ENCODE measurements around the gene FAM24B.
"Not testable (repeated sequence)": the region's sequence is repeated elsewhere in the genome, so short reads cannot be mapped to it uniquely, and the experiment has no call there.

Gene FAM24B

DNA sequence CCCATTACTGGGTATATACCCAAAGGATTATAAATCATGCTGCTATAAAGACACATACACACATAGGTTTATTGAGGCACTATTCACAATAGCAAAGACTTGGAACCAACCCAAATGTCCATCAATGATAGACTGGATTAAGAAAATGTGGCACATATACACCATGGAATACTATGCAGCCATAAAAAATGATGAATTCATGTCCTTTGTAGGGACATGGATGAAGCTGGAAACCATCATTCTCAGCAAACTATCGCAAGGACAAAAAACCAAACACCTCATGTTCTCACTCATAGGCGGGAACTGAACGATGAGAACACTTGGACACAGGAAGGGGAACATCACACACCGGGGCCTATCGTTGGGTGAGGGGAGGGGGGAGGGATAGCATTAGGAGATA lies 21.3 kb downstream of the FAM24B start:
- DNase-seq, result not testable (repeated sequence)

DNA sequence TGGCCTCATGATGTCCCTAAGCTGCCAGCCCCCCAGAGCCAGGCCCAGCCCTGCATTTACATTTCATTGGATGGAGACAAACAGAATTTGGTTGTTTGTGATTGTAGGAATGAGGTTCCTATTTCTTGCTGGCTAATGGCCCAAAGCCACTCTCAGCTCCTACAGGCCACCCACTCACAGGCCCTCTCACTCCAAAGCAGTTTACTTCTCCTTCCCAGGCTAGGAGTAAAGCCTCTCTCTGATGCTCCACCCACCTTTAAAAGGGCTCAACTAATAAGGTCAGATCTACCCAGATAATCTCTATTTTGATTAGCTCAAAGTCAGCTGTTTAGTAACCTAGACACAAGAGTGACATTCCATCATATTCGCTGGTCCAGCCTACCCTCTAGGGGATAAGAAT lies 22.5 kb downstream of the FAM24B start:
- DNase-seq, result no peak

DNA sequence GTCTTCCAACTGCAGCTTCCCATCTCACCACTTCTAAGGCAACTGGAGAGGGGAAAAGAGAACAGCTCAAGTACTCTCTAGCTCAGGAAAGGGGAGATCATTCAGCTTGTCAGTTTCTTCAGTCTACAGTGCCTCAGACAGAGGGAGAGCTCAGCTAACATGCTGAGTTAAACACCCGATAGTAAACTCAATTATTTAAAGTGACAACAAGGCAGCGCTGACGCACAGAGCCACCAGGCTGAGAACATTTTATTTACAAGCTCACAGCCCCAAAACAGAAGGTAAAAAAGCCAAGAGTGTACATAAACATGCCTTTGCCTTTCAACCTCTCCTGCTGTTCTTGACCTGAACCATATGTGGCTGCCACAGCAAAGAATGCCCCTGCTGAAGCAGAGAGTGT lies 23.6 kb downstream of the FAM24B start:
- no peak for DNase-seq

DNA sequence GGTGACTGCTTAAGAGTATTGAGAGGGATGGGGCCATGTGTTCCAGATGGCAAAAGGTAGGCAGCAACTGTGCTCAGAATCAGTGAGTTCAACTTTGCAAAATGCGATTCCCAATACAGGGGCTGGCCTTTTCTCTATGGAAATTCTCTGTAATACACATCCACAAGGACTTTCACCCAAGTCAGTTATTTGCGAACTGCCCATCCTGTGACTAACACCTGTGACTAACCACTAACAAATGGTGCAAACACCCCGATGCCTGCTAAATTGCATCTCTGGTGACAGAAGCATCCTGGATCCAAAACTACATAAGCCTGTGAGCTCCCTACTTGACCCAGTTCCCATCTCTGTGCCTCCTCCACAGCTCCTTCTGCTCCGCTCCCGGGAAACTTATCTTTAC lies 24.7 kb downstream of the FAM24B start:
- DNase-seq, result no peak

DNA sequence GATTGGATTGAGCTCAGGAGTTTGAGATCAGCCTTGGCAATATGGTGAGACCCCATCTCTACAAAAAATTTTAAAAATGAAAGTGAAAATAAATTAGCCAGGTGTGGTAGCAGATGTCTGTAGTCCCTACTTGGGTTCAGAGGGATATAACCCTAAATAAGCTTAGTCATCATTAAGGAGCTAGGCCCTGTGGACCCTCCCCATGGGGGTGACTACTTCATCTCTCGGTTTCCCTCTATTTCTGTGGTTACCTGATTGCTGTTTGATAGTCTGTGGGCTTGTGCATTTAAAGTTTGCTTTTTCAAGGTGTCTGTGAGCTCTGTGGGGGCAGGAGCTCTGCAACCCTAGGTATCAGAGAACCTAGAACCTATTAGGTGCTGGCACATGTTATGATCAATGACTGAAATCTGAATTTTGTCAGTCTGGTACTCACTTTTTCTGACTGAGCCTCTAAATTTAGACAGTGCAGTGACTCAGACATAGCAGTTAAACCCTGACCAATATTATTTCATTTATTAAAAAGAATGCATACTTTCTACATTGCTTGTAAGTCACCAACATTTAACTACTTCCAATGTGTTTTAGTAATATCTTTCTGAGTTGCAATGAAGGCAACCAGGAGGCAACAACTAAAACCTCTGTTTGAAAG lies 25.6 kb downstream of the FAM24B start:
- DNase-seq, result no peak

DNA sequence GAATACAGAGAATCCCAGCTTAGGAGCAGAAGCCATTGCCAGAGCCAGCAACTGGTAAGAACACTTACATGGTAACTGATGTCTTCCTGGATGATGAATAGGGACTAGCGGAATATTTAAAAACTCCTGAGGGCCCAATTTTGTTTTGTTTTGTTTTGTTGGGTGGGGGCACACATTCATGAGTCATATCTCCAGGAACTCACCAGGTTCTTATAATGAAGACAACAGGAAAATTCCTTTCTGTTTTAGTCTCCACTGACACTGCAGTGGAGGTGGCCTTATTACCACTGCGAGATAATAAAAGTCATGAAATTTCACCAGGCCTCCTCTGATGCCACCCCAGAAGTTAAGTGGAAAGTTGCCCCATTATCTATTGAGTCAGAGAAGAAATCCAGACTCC lies 27.1 kb downstream of the FAM24B start:
- DNase-seq, result no peak

DNA sequence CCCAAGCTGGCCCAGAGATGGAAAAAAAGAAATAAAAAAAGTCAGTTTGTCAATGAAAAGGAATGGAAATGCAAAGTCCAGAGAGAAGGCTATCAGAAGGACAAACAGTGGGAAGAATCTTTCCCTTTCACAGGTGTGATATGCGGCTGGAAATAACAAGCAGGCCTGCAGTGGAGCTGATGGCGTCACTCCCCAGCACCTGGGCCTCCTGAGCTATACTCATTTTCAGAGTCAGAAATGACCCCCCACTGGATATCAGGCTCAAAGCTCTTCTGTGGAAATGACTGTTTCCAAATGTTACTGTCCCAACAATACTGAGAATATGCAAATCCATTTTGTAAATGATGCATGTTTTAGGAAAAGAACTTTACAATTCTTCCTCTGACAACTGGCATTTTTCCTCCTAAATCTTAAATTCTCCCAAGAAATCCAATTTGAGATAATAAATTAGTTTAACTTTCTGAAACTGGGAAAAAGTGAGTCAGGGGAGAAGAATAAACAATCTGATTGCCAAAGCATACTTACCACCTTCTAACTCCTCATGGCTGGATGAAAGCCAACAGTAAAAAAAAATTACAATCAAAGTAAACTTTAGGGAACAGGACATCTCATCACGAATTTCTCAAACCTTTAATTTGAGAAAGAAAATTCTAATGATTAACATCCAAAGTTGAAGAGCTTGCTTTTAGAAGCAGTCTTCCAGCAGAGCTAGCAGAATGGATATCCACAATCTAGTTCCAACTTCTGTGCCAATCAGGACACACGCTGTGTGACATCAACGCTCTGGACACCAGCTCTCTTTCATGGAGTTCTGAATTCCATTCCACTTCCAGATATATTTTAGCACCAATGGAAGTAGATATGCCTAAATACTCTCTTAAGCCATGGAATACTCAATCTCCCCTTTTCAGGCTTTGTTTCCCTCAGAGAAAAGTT lies 28.4 kb downstream of the FAM24B start:
- no peak for DNase-seq

DNA sequence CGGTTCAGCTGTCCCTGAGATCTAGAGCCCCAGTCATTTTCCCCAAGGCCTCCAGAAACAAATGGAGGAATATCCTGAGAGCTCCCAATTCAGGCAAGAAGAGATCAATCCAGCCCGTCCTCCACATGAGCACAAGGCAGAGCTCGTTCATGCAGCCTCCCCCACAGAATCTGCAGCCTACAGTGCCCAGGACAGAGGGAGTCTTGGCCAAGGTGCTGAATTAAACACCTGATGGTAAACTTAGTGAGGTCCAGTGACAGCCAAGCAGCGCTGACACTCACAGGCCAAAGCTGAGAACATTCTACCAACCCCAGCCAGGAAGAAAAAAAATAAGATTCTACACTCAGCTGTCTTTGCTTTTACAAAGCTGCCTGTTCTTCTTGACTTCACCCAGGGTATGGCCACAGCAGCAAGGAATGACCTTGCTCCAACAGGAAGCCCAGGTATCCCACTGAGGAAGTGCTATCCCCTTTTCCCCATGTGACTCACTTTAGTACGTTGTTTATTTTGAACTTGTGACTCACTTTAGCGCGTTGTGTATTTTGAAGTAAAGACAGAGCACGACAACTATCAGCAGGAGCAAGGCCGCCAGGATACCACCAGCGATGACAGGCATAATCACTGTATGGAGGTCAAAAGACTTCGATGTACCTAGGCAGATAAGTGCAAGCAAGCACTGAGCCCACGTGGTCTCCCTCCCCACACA lies 29.3 kb downstream of the FAM24B start:
- DNase-seq, result no peak

DNA sequence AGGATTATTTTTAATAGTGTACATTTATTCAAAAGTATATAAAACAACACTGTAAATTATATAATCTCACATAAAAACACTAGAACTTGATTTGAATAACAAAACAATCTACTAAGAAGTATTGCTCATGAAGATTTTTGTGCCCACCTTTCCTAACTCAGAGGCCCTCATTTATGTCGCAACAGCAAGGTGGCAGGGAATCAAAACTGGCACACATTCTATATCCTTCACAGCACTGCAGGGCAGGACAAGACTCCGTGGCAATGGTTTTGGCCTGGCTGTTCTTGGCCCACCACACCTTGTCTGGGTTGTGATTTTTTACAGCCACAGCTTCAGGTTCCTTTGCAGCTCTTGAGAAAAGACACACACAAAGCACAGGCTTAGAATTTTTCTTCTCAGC lies 30.3 kb downstream of the FAM24B start:
- DNase-seq, result no peak

DNA sequence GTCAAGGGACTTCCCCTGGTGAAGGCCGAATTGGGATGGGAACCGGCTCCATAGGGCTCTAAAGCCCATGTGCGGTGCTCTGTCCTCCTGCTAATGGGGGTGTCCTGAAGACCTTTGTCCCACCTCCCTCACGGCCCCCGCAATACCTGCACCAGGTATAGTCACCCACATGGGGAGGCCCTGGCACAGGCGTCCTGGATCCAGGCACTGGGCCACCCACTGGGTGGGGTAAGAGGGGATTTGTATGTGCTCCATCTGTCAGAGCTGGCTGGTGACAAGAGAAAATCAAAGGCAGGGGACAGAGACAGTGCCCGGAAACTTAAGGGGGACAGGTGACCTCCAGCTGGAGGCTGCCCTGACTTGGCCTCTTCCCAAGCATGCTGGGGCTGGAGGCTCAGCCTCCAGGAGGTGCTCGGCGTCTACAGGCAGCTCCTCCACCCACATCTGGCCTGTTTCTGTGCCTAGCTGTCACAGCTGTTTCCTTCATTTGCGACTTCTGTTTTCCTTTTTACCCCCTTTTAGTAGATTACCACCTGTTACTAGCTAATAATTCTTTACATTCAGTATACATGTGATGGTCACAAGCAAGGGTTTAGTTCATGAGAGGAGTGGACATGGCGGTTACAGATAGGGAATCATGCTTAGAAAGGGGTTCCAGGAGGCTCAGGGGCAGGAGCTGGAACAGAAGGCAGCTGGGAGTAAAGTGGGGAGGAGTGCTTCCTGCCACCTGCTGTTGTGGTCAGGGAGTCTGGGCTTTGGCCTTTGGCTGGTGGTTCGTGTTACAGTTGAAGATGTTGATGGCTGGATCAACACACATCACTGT lies 31.4 kb downstream of the FAM24B start:
- DNase-seq, result no peak

DNA sequence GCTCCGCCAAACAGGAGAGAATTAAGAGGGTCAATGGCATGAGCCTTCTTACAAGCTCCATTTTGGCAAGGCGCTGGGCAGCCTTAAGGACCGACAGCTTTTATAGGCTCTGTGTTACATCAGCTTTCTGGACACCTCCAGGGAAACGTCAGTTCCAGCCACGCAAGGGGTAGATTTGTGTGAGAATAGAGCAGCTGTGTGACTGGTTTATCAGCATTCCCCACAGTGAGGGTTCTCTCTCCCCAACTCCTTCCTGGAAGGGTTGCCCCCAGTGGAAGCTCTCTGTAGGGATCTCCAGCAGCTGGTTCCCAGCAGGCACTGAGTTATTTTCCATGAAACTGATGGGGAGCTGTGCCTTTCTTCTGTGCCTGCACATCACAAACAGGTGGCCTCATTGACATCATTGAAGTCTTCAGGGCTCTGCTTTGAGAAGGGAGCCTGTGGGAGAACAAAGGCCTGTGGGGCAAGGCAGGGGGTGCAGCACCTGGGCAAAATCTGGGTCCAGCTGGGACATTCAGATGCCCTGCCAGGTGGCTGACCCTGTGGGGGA lies 33.5 kb downstream of the FAM24B start, which contains the start of gene CUZD1:
Gene CUZD1 (minus strand): TSS at position 75 of the 550 bp plus-strand sequence. CDS start 14 bp downstream, at position 61.
- DNase-seq, result no peak

DNA sequence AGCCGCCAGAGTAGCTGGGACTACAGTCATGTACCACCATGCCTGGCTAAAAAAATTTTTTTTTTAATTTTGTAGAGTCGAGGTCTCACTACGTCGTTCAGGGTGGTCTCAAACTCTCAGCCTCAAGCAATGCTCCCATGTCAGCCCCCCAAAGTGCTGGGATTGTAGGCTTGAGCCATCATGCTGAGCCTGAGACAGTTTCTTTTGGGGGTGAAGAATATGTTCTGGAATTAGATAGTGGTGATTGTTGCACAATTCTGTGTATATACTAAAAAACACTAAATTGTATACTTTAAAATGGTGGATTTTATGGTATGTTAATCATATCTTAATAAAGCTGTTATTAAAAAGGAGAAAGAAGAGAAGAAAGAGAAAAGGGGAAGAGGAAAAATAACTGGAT lies 35.2 kb downstream of the FAM24B start:
- no peak for DNase-seq

DNA sequence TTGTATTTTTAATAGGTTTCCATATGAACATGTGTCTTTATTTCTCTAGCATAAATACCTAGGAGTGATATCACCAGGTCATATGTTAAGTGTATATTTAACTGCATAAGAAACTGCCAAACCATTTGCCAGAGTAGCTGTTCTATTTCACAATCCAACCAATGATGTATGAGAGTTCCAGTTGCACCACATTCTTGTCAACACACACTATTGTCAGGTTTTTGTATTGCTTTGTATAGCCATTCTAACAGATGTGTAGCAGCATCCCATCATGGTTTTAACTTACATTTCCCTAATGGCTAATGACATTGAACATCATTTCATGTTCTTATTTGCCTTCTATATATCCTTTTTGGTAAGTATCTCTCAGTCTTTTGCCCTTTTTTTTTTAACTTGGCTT lies 37.8 kb downstream of the FAM24B start:
- no peak for DNase-seq

DNA sequence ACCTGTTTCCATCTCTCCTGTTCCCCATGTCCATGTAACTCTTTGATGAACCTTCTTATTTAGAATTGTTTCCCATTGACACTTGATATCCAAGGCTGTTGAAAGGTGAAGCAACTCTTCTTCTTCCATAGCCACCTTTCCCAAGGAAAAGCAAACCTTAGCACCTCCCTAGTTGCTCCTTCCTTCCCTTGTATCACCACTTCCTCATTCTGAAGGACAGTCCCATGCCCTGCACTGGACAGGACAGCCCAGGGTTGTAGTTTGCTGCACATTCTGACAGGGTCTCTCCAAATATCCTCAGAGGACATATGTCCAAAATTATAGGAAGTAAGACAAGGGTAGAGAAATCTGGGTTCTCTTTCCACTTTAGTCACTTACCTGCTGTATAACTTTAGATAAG lies 39.9 kb downstream of the FAM24B start:
- DNase-seq, result no peak

DNA sequence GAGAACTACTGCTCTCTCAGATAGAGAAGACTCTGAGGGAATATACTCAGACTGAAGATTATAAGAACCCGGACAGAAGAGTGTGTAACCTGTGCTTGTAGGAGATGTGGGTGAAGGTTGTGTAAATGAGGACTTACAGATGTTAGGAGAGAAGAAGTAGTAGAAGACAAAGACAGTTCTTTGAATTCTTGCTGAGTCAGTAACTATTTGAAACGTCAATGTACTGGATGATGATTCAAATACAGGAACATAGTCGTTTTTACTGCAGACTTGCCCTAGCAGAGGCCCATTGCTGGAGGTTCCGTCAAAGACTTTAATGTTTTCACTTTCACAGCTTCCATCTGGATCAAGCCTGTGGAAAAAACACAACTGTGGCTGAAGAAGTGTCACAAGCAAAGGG lies 40.5 kb downstream of the FAM24B start:
- DNase-seq, result no peak

DNA sequence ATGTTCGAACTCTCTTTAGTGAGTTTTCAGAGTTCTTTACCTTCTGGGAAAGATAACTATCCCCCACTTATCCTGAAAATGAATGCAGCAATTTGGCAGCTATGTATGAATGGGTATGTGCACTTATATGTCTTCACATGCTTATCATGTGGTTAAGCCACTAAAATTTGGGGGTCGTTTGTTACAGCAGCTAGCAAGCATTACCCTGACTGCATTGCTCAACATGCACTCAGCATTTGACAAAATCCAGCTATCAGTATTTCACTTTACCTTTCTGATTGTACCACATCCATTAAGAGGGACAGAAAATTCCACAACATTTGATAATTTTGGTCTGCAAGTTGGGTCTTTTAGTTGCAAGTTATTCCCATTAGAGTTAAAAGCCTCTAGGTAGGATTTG lies 43.5 kb downstream of the FAM24B start:
- DNase-seq, result no peak

DNA sequence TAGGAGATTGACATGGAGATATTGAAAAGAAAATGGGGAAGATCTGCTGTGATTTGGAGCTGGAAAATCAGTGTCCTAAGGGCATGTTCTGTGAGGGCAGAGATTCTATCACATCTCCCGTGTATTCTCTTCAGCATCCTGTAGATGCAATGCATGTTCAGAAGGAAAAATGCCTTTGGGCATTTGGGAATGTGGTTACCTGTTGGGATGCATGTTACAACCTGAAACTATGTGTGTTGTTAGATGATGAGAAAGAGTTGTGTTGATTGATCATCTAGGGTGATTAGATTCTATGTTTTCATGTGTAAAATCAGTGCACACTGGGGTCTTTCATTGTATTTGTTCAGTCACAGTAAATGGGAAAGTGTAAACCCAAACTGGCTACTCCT lies 48.4 kb downstream of the FAM24B start:
- DNase-seq, result no peak

DNA sequence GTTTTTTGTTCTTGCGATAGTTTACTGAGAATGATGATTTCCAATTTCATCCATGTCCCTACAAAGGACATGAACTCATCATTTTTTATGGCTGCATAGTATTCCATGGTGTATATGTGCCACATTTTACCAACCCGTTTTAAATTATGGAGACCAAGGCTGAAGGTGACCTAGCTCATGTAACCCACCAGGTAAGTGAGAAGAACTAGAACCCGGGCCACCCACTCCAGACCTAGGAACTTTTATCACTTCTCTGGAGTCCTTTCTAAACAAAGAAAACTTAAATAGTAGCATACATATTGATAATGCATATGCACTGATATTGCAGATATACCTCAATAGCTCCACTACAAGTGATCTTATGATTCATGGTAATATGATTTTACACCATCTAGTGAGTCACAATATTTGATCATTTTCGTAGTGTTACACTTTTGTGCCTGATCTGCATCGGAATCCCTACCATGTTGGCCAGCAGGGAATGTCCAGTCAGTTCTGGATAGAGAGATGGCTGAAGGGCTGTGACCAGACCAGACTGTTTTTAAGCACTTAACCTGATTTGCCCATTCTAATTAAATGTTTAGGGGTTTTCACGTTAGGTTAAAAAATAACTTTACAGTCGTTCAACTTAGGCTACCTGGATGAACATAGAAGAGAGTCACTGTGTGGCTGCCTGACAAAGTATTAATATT lies 49.0 kb downstream of the FAM24B start:
- DNase-seq, result no peak

DNA sequence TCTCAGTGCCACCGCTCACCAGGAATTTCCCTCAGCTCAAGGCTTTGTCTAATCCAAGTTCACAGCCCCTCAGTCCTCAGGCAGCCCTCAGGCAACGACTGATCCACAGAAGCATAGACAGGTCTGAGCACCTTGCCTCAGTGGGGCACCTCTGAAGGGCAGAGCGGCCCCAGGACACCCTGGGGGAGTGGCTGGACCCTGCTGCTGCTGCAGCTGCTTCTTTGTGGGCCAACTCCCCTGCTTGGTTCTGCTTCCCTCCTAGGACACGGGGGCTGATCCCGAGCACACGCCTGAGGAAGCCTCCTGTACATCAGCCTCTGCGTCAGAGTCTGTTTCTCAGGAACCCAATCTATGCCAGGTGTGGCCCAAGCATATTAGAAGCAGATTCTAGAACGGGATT lies 49.9 kb downstream of the FAM24B start:
- DNase-seq, result no peak

DNA sequence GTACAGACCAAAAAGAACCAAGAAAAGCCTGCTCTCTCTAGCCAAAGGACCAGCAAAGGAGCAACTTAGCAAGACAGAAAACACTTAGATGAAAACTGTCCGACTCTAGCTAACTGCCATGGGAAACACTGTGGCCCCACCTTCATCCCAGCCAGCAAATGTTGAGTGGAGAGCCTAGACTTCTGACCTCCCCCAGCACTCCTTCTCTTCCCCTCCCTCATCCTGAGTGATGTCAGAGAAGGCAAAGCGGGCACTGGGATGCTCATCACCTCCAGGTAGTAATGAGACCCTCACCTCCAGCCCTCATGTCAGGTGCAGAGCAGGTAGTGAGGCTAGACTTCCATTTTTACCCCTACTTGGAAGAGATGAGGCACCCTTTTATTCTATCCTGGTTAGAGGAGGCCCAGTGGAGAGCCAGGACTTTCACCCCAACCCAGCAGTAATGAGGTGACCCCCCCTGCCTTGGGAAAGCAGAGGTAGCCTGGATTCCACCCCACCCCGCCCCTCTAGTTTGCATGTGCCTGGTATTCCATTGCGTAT lies 50.6 kb downstream of the FAM24B start:
- DNase-seq, result no peak

DNA sequence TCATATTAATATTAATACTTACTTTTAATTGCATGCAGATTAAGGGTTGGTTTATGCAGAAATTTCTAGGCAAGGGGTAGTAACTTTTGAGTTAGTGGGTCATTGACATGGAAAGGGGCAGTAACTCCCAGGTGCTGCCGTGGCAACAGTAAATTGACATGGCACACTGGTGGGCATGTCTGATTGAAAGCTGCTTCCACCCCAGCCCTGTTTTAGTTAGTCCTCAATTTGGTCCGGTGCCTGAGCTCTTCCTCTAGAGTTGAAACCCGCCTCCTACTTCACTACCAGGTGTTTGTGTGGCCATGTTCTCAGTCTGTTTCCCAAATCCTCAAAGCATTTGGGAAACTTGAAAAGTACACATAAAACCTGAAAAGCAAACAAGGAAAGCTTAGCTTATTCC lies 52.1 kb downstream of the FAM24B start:
- no peak for DNase-seq
